ENCODE measurements around the gene ZFYVE9.

DNA sequence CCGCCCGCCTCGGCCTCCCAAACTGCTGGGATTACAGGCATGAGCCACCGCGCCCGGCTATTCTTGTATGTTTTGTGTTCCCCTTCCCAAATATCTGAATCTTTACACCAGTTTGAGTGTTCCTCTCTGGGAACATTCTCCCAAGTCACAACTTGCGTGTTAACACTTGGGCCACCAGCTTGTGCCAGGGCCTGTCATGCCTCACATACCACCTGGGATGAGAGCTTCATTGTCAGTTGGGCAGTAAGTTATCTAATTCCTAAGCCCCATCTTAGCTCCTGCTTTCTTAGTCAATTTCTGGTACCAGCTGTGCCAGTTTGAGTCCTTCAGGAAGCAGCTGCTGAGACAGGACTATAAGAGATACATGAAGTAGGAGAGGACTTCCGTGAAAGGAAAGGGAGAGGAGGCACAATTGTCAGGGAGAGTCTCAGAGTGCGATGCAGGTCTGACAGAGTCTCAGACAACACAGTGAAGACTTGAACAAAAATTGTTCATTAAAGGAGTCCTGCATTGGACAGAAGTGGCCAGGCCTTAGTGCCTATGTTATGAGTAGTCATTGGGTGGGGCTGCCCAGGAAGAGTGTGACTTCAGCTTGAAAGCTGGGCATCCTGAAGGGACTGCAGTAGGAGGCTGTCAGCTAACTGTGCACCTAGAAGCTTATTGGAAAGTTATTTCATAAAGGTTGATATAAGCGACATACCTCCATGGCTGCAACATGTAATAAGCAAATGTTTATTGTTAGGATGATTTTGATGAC, 17.3 kb downstream of the ZFYVE9 start:
- TF ChIP-seq EZH2 (IDR thresholded peaks at IDR 0.05; ENCODE audit: borderline replicate concordance, low read depth, low read length, severe bottlenecking) (no peak), CTCF (IDR thresholded peaks at IDR 0.05; ENCODE audit: borderline replicate concordance, extremely low read depth, low read length, poor library complexity, severe bottlenecking) (no peak)

Data from DND-41 (cell line).